Measurements from ENCODE around the gene TYW5.

- TF ChIP-seq, protein P1, sequence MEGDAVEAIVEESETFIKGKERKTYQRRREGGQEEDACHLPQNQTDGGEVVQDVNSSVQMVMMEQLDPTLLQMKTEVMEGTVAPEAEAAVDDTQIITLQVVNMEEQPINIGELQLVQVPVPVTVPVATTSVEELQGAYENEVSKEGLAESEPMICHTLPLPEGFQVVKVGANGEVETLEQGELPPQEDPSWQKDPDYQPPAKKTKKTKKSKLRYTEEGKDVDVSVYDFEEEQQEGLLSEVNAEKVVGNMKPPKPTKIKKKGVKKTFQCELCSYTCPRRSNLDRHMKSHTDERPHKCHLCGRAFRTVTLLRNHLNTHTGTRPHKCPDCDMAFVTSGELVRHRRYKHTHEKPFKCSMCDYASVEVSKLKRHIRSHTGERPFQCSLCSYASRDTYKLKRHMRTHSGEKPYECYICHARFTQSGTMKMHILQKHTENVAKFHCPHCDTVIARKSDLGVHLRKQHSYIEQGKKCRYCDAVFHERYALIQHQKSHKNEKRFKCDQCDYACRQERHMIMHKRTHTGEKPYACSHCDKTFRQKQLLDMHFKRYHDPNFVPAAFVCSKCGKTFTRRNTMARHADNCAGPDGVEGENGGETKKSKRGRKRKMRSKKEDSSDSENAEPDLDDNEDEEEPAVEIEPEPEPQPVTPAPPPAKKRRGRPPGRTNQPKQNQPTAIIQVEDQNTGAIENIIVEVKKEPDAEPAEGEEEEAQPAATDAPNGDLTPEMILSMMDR (IDR thresholded peaks at IDR 0.05): no peak
- no peak for TF ChIP-seq POLR2A (IDR thresholded peaks at IDR 0.05)
Measured at GRCh38 chr2:199992296-199992695, 37.0 kb upstream of the TYW5 start.

Data from testis (tissue), 2 donors.